NCI-H1048 (cell line): Measurements from ENCODE around the gene COL16A1.

ENCODE experiments used
- DNase-seq: peaks from one replicate; lab custom pipeline; 2025; lab: John Stamatoyannopoulos, UW

COL16A1 gene

GRCh38 chr1:31648190-31648589 lies 55.6 kb downstream of the COL16A1 start:
- DNase-seq, result no peak

- DNase-seq, result no peak
Observed at GRCh38 chr1:31647106-31647505, 56.7 kb downstream of the COL16A1 start.

GRCh38 chr1:31646259-31646960 lies 57.4 kb downstream of the COL16A1 start:
- DNase-seq, result no peak

GRCh38 chr1:31645274-31645568 lies 58.6 kb downstream of the COL16A1 start:
- no peak for DNase-seq

- DNase-seq, result peak; percentile 92
Observed at GRCh38 chr1:31644560-31645273, 59.1 kb downstream of the COL16A1 start, which contains the start of gene PEF1. Gene PEF1, minus strand, starts transcription at chr1:31644876. Its CDS starts 12 bp downstream, at chr1:31644864.

- DNase-seq, result no peak
Observed at GRCh38 chr1:31643976-31644559, 59.7 kb downstream of the COL16A1 start.

- DNase-seq, result no peak
Observed at GRCh38 chr1:31642897-31643296, 60.9 kb downstream of the COL16A1 start.

GRCh38 chr1:31642366-31642765 lies 61.5 kb downstream of the COL16A1 start:
- DNase-seq, result no peak

- no peak for DNase-seq
Observed at GRCh38 chr1:31640964-31641363, 62.9 kb downstream of the COL16A1 start.

GRCh38 chr1:31640179-31640578 lies 63.6 kb downstream of the COL16A1 start:
- DNase-seq, result no peak

GRCh38 chr1:31639543-31639942 lies 64.3 kb downstream of the COL16A1 start:
- DNase-seq, result no peak

GRCh38 chr1:31637915-31638673 lies 65.7 kb downstream of the COL16A1 start:
- DNase-seq, result no peak

GRCh38 chr1:31633117-31633516 lies 70.7 kb downstream of the COL16A1 start:
- DNase-seq, result no peak

GRCh38 chr1:31632649-31633048 lies 71.2 kb downstream of the COL16A1 start:
- DNase-seq, result no peak

GRCh38 chr1:31628931-31629556 lies 74.8 kb downstream of the COL16A1 start:
- no peak for DNase-seq

GRCh38 chr1:31627930-31628559 lies 75.8 kb downstream of the COL16A1 start:
- DNase-seq, result no peak

- DNase-seq, result no peak
Observed at GRCh38 chr1:31627301-31627929, 76.4 kb downstream of the COL16A1 start.

- no peak for DNase-seq
Observed at GRCh38 chr1:31626223-31627207, 77.3 kb downstream of the COL16A1 start.

- DNase-seq, result no peak
Observed at GRCh38 chr1:31625561-31626222, 78.1 kb downstream of the COL16A1 start.
